NB4 (cell line): ENCODE data around the gene SCGB3A2.

Experiments used
- DNase-seq: peaks from one replicate; pipeline ENCODE4 v3.0.0; 2010; ENCODE audit warnings: low read depth
- H3K4me3 ChIP-seq: one replicate; pipeline ENCODE4 v1.5.1; 2011; ENCODE audit warnings: mild to moderate bottlenecking, low read depth, low read length, moderate library complexity
- CTCF ChIP-seq: IDR thresholded peaks from one replicate; pipeline ENCODE4 v1.5.1; 2012; ENCODE audit warnings: low read depth, low read length
- MAX ChIP-seq: IDR thresholded peaks from 2 replicates; pipeline ENCODE4 v1.6.1; 2011; ENCODE audit warnings: low read depth, low read length
- MYC ChIP-seq: IDR thresholded peaks from 2 replicates; pipeline ENCODE4 v1.6.1; 2011; ENCODE audit warnings: low read depth, low read length
- POLR2A ChIP-seq: IDR thresholded peaks from 2 replicates; pipeline ENCODE4 v1.6.1; 2011; ENCODE audit warnings: mild to moderate bottlenecking; ENCODE audit not compliant: insufficient read length; ENCODE audit errors: extremely low read depth

Gene SCGB3A2

GRCh38 chr5:147857302-147858129 lies 21.0 kb upstream of the SCGB3A2 start:
- TF ChIP-seq MAX, result no peak
- TF ChIP-seq CTCF, result peak; percentile 67
- TF ChIP-seq POLR2A, result no peak
- H3K4me3 ChIP-seq, result no peak overlapping the region
- DNase-seq, result peak; percentile 56

- DNase-seq, result no peak
- TF ChIP-seq CTCF, result no peak
- TF ChIP-seq MYC, result no peak
- TF ChIP-seq MAX, result no peak
- no peak for TF ChIP-seq POLR2A
- no peak overlapping the region for H3K4me3 ChIP-seq
Observed at GRCh38 chr5:147858565-147858964, 19.9 kb upstream of the SCGB3A2 start.

- TF ChIP-seq MYC, result no peak
- TF ChIP-seq CTCF, result no peak
- no peak for TF ChIP-seq MAX
- no peak for TF ChIP-seq POLR2A
- DNase-seq, result no peak
- H3K4me3 ChIP-seq, result no peak overlapping the region
Observed at GRCh38 chr5:147859962-147860640, 18.4 kb upstream of the SCGB3A2 start.

GRCh38 chr5:147860641-147861025 lies 17.9 kb upstream of the SCGB3A2 start:
- DNase-seq, result no peak
- no peak for TF ChIP-seq CTCF
- no peak for TF ChIP-seq MAX
- no peak for TF ChIP-seq MYC
- TF ChIP-seq POLR2A, result no peak
- H3K4me3 ChIP-seq, result no peak overlapping the region

- no peak for DNase-seq
- no peak for TF ChIP-seq POLR2A
- no peak for TF ChIP-seq MYC
- TF ChIP-seq CTCF, result no peak
- no peak for TF ChIP-seq MAX
- no peak overlapping the region for H3K4me3 ChIP-seq
Observed at GRCh38 chr5:147863454-147864158, 14.9 kb upstream of the SCGB3A2 start.
